PC-9 (cell line): ENCODE data around the gene KRTAP22-1. TPM values are rescaled to one million over a fixed set of nuclear protein-coding genes. Genes with fewer than 3 reads are reported as not detected.

Experiments
- BruUV-seq: library from RNA; stranded (reverse); fragments of 400-500 nt; replicated peaks from 2 replicates; lab custom pipeline; 2021; lab: Mats Ljungman, UMichigan
- CTCF ChIA-PET: fragments of 300-600 bp; sonication (Branson Sonifier 250); formaldehyde crosslinking; loops from one replicate; lab custom pipeline; 2022; ENCODE audit warnings: antibody characterized with exemption; lab: Charles Lee
- POLR2A ChIA-PET: fragments of 300-600 bp; sonication (Branson Sonifier 250); formaldehyde crosslinking; loops from one replicate; lab custom pipeline; 2022; ENCODE audit warnings: antibody characterized with exemption; ENCODE audit not compliant: unreplicated experiment; lab: Charles Lee
- DNase-seq, 2 experiments: peaks; one replicate each; pipeline versions ENCODE4 v3.0.0 to v3.0.0-alpha.2; 2015 to 2022; ENCODE audit warnings: mixed read lengths in 1 of 2
- H2AFZ ChIP-seq: fragments of 200-600 bp; sonication (generic); 2 replicates; pipeline ENCODE4 v1.8.1; 2017; ENCODE audit warnings: antibody characterized with exemption
- H3F3A ChIP-seq: fragments of 200-600 bp; sonication (generic); 2 replicates; pipeline ENCODE4 v1.8.1; 2017; ENCODE audit warnings: antibody characterized with exemption, mild to moderate bottlenecking, low read depth; ENCODE audit not compliant: insufficient read depth
- H3K27ac ChIP-seq: fragments of 200-600 bp; sonication (generic); 2 replicates; pipeline ENCODE4 v1.6.1; 2016; ENCODE audit warnings: mixed run types
- H3K27me3 ChIP-seq: fragments of 200-600 bp; sonication (generic); 2 replicates; pipeline ENCODE4 v1.6.1; 2016; ENCODE audit warnings: low read depth, mixed run types; ENCODE audit not compliant: insufficient read depth
- H3K36me3 ChIP-seq: fragments of 200-600 bp; sonication (generic); 2 replicates; pipeline ENCODE4 v1.6.1; 2016; ENCODE audit warnings: low read depth, mixed run types
- H3K4me1 ChIP-seq: fragments of 200-600 bp; sonication (generic); replicated peaks from 2 replicates; pipeline ENCODE4 v1.6.1; 2016; ENCODE audit warnings: mixed run types; ENCODE audit not compliant: insufficient read depth
- H3K4me2 ChIP-seq: fragments of 200-600 bp; sonication (generic); 2 replicates; pipeline ENCODE4 v1.6.1; 2017; ENCODE audit warnings: mixed run types
- H3K4me3 ChIP-seq: fragments of 200-600 bp; sonication (generic); 2 replicates; pipeline ENCODE4 v1.6.1; 2016; ENCODE audit warnings: mixed run types
- H3K79me2 ChIP-seq: fragments of 200-600 bp; sonication (generic); 2 replicates; pipeline ENCODE4 v1.6.1; 2017; ENCODE audit warnings: low read depth, mixed run types
- H3K9me2 ChIP-seq: fragments of 200-600 bp; sonication (generic); 2 replicates; pipeline ENCODE4 v1.8.1; 2017; ENCODE audit warnings: mild to moderate bottlenecking; ENCODE audit not compliant: insufficient read depth
- H3K9me3 ChIP-seq: fragments of 200-600 bp; sonication (generic); 2 replicates; pipeline ENCODE4 v1.8.1; 2016; ENCODE audit warnings: low read depth; ENCODE audit not compliant: insufficient read depth
- H4K20me1 ChIP-seq: fragments of 200-600 bp; sonication (generic); 2 replicates; pipeline ENCODE4 v1.8.1; 2017; ENCODE audit not compliant: insufficient read depth
- CTCF ChIP-seq: fragments of 200-600 bp; sonication (generic); conservative IDR thresholded peaks from 2 replicates; pipeline ENCODE4 v1.6.1; 2017; ENCODE audit warnings: mixed run types, antibody characterized with exemption, mild to moderate bottlenecking, moderate library complexity
- EZH2 ChIP-seq: fragments of 200-600 bp; sonication (generic); IDR thresholded peaks from 2 replicates; pipeline ENCODE4 v1.8.0; 2017; ENCODE audit warnings: antibody characterized with exemption, low read depth
- intact Hi-C: fragments of 100-400 bp; cut with micrococcal nuclease; formaldehyde crosslinking; loops from one replicate; pipeline ENCODE4 v1.10.0; 2022; ENCODE audit not compliant: unreplicated experiment
- total RNA-seq: library from RNA; stranded (reverse); gene quantifications from 2 replicates; pipeline ENCODE4 v1.2.3, GENCODE V29; 2021

Gene KRTAP22-1
- total RNA-seq, 1 experiment from 2014 or later = not detected

- Histone ChIP-seq H3K4me1 (no peaks in the 10 kb centered on the region), H3K36me3 (no peaks in the 10 kb centered on the region), H3K9me2 (no peaks in the 10 kb centered on the region), H2AFZ (no peak overlapping the region), H3K27me3 (no peaks in the 10 kb centered on the region), H3K79me2 (no peaks in the 10 kb centered on the region), H3F3A (no peaks in the 10 kb centered on the region), H3K4me2 (no peak overlapping the region), H3K27ac (no peak overlapping the region), H3K4me3 (no peak overlapping the region), H3K9me3 (no peaks in the 10 kb centered on the region), H4K20me1 (no peaks in the 10 kb centered on the region)
- ChIA-PET CTCF (no interaction called here), POLR2A (no interaction called here)
- no peak for DNase-seq
- intact Hi-C loops = no loop called here
- BruUV-seq = no TSS peak
- no peak for TF ChIP-seq EZH2
Measured at GRCh38 chr21:30579346-30579745, 21.5 kb upstream of the KRTAP22-1 start.

- no peak for DNase-seq
- Histone ChIP-seq H3K36me3 (no peaks in the 10 kb centered on the region), H3K4me1 (no peaks in the 10 kb centered on the region), H3K4me2 (no peak overlapping the region), H3K27me3 (no peaks in the 10 kb centered on the region), H2AFZ (no peak overlapping the region), H3K9me3 (no peaks in the 10 kb centered on the region), H3K4me3 (no peak overlapping the region), H3F3A (no peaks in the 10 kb centered on the region), H3K9me2 (no peaks in the 10 kb centered on the region), H3K27ac (no peak overlapping the region), H4K20me1 (no peaks in the 10 kb centered on the region), H3K79me2 (no peaks in the 10 kb centered on the region)
- CTCF ChIA-PET = no interaction called here
- intact Hi-C loops = no loop called here
- TF ChIP-seq EZH2 (no peak), CTCF (no peak)
- no TSS peak for BruUV-seq
- POLR2A ChIA-PET = no interaction called here
Measured at GRCh38 chr21:30580132-30580531, 20.8 kb upstream of the KRTAP22-1 start.

- Histone ChIP-seq H4K20me1 (no peaks in the 10 kb centered on the region), H3K4me1 (no peaks in the 10 kb centered on the region), H3K4me3 (no peak overlapping the region), H3K27me3 (no peaks in the 10 kb centered on the region), H2AFZ (no peak overlapping the region), H3K27ac (no peak overlapping the region), H3K4me2 (no peak overlapping the region), H3F3A (no peaks in the 10 kb centered on the region), H3K36me3 (no peaks in the 10 kb centered on the region), H3K79me2 (no peaks in the 10 kb centered on the region), H3K9me3 (no peaks in the 10 kb centered on the region), H3K9me2 (no peaks in the 10 kb centered on the region)
- no peak for DNase-seq
- TF ChIP-seq EZH2 = no peak
- TF ChIP-seq CTCF = no peak
- ChIA-PET CTCF (no interaction called here), POLR2A (no interaction called here)
- no TSS peak for BruUV-seq
- intact Hi-C loops = no loop called here
Measured at GRCh38 chr21:30582870-30583269, 18.0 kb upstream of the KRTAP22-1 start.

- H4K20me1 ChIP-seq = no peaks in the 10 kb centered on the region
- POLR2A ChIA-PET = no interaction called here
- intact Hi-C loops = no loop called here
Measured at GRCh38 chr21:30590297-30590696, 10.6 kb upstream of the KRTAP22-1 start, which contains the start of gene KRTAP22-2. TSS of gene KRTAP22-2 (minus strand) at chr21:30590397.

More at GRCh38 chr21:30590297-30590696, 10.6 kb upstream of the KRTAP22-1 start, which contains the start of gene KRTAP22-2:
- DNase-seq = no peak
- Histone ChIP-seq H3F3A (no peaks in the 10 kb centered on the region), H3K4me1 (no peaks in the 10 kb centered on the region), H3K4me2 (no peak within 1 kb of the TSS), H3K27me3 (no peaks in the 10 kb centered on the region), H3K27ac (no peak within 1 kb of the TSS), H2AFZ (no peak within 1 kb of the TSS), H3K9me3 (no peaks in the 10 kb centered on the region), H3K36me3 (no peaks in the 10 kb centered on the region), H3K9me2 (no peaks in the 10 kb centered on the region), H3K79me2 (no peaks in the 10 kb centered on the region), H3K4me3 (no peak within 1 kb of the TSS)
- CTCF ChIA-PET = no interaction called here
- BruUV-seq = no TSS peak
- TF ChIP-seq EZH2 = no peak
- no peak for TF ChIP-seq CTCF
